Gastrocnemius medialis (tissue), 4 donors: ENCODE results near the gene CRTAC1.

ENCODE experiments used
- POLR2A ChIP-seq, 2 donors: fragments of 450-650 bp; IDR thresholded peaks; one replicate each; pipeline ENCODE4 v1.6.1; 2017; ENCODE audit warnings: antibody characterized with exemption in 2 of 2, mild to moderate bottlenecking in 2 of 2, moderate library complexity in 2 of 2
- TF ChIP-seq, protein P1 (sequence below), 5 experiments: fragments of 450-650 bp in 3 of 5; fragments of 200-600 bp in 2 of 5; sonication (generic) in 2 of 5; IDR thresholded peaks in 4 of 5; conservative IDR thresholded peaks in 1 of 5; 1 replicate in 4 of 5; 2 replicates in 1 of 5; pipeline ENCODE4 v1.5.1; 2016 to 2019; ENCODE audit warnings: antibody characterized with exemption in 5 of 5, mild to moderate bottlenecking in 3 of 5, moderate library complexity in 3 of 5

DNA sequence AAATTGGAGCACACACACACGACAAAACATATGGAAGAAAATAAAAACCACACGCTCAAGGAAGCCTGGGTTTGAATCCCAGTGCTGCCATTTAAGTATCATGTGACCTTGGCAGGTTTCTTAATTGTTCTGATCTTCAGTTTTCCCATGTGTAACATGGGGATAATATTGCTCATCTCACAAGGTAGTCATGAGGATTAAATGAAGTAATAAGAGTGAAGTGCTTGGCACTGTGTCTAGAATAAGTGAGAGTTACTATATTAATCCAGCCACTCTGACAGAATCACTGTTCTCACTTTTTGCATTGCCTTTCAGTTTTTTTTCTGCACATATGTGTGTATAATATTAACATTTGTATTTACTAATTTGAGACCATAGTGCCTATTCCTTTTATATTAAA, 137.5 kb downstream of the CRTAC1 start:
- TF ChIP-seq, protein P1, sequence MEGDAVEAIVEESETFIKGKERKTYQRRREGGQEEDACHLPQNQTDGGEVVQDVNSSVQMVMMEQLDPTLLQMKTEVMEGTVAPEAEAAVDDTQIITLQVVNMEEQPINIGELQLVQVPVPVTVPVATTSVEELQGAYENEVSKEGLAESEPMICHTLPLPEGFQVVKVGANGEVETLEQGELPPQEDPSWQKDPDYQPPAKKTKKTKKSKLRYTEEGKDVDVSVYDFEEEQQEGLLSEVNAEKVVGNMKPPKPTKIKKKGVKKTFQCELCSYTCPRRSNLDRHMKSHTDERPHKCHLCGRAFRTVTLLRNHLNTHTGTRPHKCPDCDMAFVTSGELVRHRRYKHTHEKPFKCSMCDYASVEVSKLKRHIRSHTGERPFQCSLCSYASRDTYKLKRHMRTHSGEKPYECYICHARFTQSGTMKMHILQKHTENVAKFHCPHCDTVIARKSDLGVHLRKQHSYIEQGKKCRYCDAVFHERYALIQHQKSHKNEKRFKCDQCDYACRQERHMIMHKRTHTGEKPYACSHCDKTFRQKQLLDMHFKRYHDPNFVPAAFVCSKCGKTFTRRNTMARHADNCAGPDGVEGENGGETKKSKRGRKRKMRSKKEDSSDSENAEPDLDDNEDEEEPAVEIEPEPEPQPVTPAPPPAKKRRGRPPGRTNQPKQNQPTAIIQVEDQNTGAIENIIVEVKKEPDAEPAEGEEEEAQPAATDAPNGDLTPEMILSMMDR (IDR thresholded peaks at IDR 0.05 in 4 of 5, conservative IDR thresholded peaks at IDR 0.05 in 1 of 5): no peak
- no peak for TF ChIP-seq POLR2A (IDR thresholded peaks at IDR 0.05)
